LNCaP clone FGC (cell line): ENCODE results near the gene PLA2G2C.
"Not testable (repeated sequence)": the region's sequence is repeated elsewhere in the genome, so short reads cannot be mapped to it uniquely, and the experiment has no call there.

Source experiments
- DNase-seq: peaks from one replicate; pipeline ENCODE4 v3.0.0-alpha.2; 2011; ENCODE audit warnings: low read depth
- H3K4me3 ChIP-seq: 2 replicates; pipeline ENCODE4 v1.5.1; 2011; ENCODE audit warnings: mild to moderate bottlenecking, low read depth, low read length, control low read depth
- CTCF ChIP-seq: IDR thresholded peaks from 2 replicates; pipeline ENCODE4 v1.5.1; 2012; ENCODE audit warnings: mild to moderate bottlenecking; ENCODE audit not compliant: control insufficient read depth, insufficient read depth; ENCODE audit errors: extremely low read depth

The PLA2G2C gene

GRCh38 chr1:20228314-20228825 is 42.1 kb upstream of the PLA2G2C start:
- TF ChIP-seq CTCF: no peak
- no peak for DNase-seq
- no peak overlapping the region for H3K4me3 ChIP-seq

GRCh38 chr1:20227704-20228103 is 41.4 kb upstream of the PLA2G2C start:
- no peak for TF ChIP-seq CTCF
- H3K4me3 ChIP-seq: no peak overlapping the region
- DNase-seq: no peak

GRCh38 chr1:20224546-20224945 is 38.2 kb upstream of the PLA2G2C start:
- no peak overlapping the region for H3K4me3 ChIP-seq
- DNase-seq: no peak
- TF ChIP-seq CTCF: no peak

- no peak for TF ChIP-seq CTCF
- DNase-seq: no peak
- no peak overlapping the region for H3K4me3 ChIP-seq
Measured at GRCh38 chr1:20223551-20224419, 37.5 kb upstream of the PLA2G2C start.

GRCh38 chr1:20223106-20223505 is 36.8 kb upstream of the PLA2G2C start:
- no peak for TF ChIP-seq CTCF
- DNase-seq: no peak
- no peak overlapping the region for H3K4me3 ChIP-seq

GRCh38 chr1:20220036-20220435 is 33.7 kb upstream of the PLA2G2C start:
- no peak overlapping the region for H3K4me3 ChIP-seq
- TF ChIP-seq CTCF: no peak
- no peak for DNase-seq

- not testable (repeated sequence) for DNase-seq, H3K4me3 ChIP-seq
Measured at GRCh38 chr1:20219053-20219452, 32.7 kb upstream of the PLA2G2C start.
